ENCODE results near the gene KIF6. TPM values are rescaled to one million over a fixed set of nuclear protein-coding genes. Genes with fewer than 3 reads are reported as not detected.

The KIF6 gene
- total RNA-seq, 1 experiment from 2014 or later: not detected

GRCh38 chr6:39490108-39490507 lies 235.1 kb downstream of the KIF6 start:
- H3K36me3 ChIP-seq (ENCODE audit: control insufficient read depth in 1 of 2, insufficient read depth in 2 of 2, low read length in 2 of 2): no peaks in the 10 kb centered on the region
- H4K20me1 ChIP-seq (ENCODE audit: insufficient read depth): no peaks in the 10 kb centered on the region; the same call in 1 of the 2 replicates
- DNase-seq (ENCODE audit: low read depth, low spot score) (no peak), ATAC-seq (no peak)
- intact Hi-C loops (cut with micrococcal nuclease): no loop called here
- no peak overlapping the region for H3K4me3 ChIP-seq (replicated peaks in 1 of 2; ENCODE audit: low read depth in 1 of 2, low read length in 2 of 2)
- H3K9ac ChIP-seq (ENCODE audit: low read length): no peak overlapping the region
- CTCF ChIA-PET: no interaction called here
- no peak overlapping the region for H3K4me2 ChIP-seq (ENCODE audit: low read length)
- no peaks in the 10 kb centered on the region for H3K9me2 ChIP-seq (ENCODE audit: insufficient read depth)
- H2AFZ ChIP-seq (ENCODE audit: low read depth, low read length, poor library complexity, severe bottlenecking): no peak overlapping the region
- H3K27me3 ChIP-seq (ENCODE audit: insufficient read depth, low read length): peaks cover 55% of the 10 kb centered on the region
- no TSS peak for BruUV-seq (replicated peaks)
- POLR2A ChIA-PET: no interaction called here
- RAD21 ChIA-PET (ENCODE audit: low non-redundant PET in 1 of 2, low total read pairs in 2 of 2, uncharacterized antibody in 2 of 2, unreplicated experiment in 2 of 2): interaction anchor here in 1 of 2 experiments (0.6 kb wide), 1 partner anchor 181 kb away, joined by 3 read pairs; no protein-coding TSS in a partner anchor
- H3K9me3 ChIP-seq (ENCODE audit: control insufficient read depth in 1 of 2, insufficient read depth in 1 of 2, low read depth in 1 of 2, low read length in 2 of 2): no peaks in the 10 kb centered on the region
- TF ChIP-seq SP1 (IDR thresholded peaks at IDR 0.05; ENCODE audit: low read depth) (no peak), EZH2phosphoT487 (IDR thresholded peaks at IDR 0.05; ENCODE audit: borderline replicate concordance) (no peak), FOSL1 (IDR thresholded peaks at IDR 0.05; ENCODE audit: low read depth) (no peak), MAX (IDR thresholded peaks at IDR 0.05) (no peak), EGR1 (IDR thresholded peaks at IDR 0.05; ENCODE audit: low read depth) (no peak), POLR2AphosphoS5 (IDR thresholded peaks at IDR 0.05; ENCODE audit: low read depth, low read length) (no peak), REST (IDR thresholded peaks at IDR 0.05; ENCODE audit: low read depth) (no peak), ZBTB33 (IDR thresholded peaks at IDR 0.05; ENCODE audit: extremely low read depth, insufficient replicate concordance, low read length) (no peak)
- no peak overlapping the region for H3K27ac ChIP-seq (ENCODE audit: low read depth, low read length)
- H3K4me1 ChIP-seq (ENCODE audit: control insufficient read depth in 1 of 2, insufficient read depth in 2 of 2, low read length in 2 of 2): no peaks in the 10 kb centered on the region
- no peaks in the 10 kb centered on the region for H3K79me2 ChIP-seq (ENCODE audit: insufficient read depth, low read length)
